ENCODE results near the gene TFCP2L1.

TFCP2L1 gene

GRCh38 chr2:121266543-121267106 is 18.4 kb downstream of the TFCP2L1 start:
- DNase-seq (ENCODE audit: low spot score) = no peak

GRCh38 chr2:121263996-121264715 is 20.8 kb downstream of the TFCP2L1 start:
- DNase-seq (ENCODE audit: low spot score) = no peak

GRCh38 chr2:121260370-121261154 is 24.4 kb downstream of the TFCP2L1 start:
- DNase-seq (ENCODE audit: low spot score) = no peak

GRCh38 chr2:121258051-121258450 is 27.0 kb downstream of the TFCP2L1 start:
- no peak for DNase-seq (ENCODE audit: low spot score)

- peak; percentile 73 for DNase-seq (ENCODE audit: low spot score)
Measured at GRCh38 chr2:121257480-121257840, 27.5 kb downstream of the TFCP2L1 start.

- DNase-seq (ENCODE audit: low spot score) = no peak
Measured at GRCh38 chr2:121256720-121257479, 28.1 kb downstream of the TFCP2L1 start.

DNA sequence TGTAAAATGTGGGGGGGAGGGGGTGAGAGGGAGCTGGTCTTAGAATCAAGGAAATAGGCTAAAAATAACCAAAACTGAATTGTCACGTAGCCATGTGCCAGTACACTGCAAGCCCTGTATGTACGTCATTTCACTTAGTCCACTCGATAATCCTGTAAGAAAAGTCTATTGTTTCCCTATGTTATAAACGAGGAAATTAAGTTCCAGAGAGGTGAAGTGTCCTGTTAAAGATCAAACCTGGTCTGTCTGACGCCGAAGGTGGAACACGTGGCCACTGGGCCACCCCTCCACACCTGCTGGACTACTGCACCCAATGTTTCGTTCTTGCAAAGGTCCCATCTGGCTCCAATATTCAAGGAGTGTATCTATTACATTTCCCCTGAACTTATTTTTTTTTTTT is 29.6 kb downstream of the TFCP2L1 start:
- no peak for DNase-seq (ENCODE audit: low spot score)

- no peak for DNase-seq (ENCODE audit: low spot score)
Measured at GRCh38 chr2:121254748-121255147, 30.3 kb downstream of the TFCP2L1 start.

GRCh38 chr2:121253674-121254240 is 31.2 kb downstream of the TFCP2L1 start:
- no peak for DNase-seq (ENCODE audit: low spot score)

DNA sequence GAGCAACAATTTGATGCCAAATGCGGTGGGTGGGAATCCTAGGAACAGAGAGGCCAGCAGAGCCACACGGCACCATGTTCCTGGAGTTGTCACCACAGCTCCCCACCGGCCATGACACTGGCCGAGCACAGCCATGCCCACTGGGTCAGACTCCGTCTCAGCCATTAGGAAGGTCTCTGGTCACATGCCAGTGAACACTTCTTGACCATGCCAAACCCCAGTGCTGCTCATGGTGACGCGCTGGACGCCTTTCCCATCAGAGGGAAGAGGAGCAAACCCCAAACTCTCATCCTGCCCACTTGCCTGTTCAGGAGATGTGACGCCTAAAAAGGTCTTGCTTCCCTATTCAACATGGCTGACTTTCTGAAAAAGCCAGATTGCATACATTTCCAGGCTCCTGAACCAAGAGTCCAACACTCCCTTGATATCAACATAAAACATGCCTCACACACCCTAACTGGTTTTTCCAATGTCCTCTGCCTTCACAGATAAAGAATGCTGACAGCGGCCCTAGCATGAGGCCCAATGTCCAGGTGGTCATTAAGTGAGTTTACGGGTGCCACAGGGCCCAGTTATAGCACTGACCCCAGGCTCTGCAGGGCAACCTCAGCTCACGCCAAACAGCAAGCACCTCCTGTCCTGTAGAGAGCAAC is 31.9 kb downstream of the TFCP2L1 start:
- DNase-seq (ENCODE audit: low spot score) = no peak

GRCh38 chr2:121251497-121251896 is 33.5 kb downstream of the TFCP2L1 start:
- no peak for DNase-seq (ENCODE audit: low spot score)

DNA sequence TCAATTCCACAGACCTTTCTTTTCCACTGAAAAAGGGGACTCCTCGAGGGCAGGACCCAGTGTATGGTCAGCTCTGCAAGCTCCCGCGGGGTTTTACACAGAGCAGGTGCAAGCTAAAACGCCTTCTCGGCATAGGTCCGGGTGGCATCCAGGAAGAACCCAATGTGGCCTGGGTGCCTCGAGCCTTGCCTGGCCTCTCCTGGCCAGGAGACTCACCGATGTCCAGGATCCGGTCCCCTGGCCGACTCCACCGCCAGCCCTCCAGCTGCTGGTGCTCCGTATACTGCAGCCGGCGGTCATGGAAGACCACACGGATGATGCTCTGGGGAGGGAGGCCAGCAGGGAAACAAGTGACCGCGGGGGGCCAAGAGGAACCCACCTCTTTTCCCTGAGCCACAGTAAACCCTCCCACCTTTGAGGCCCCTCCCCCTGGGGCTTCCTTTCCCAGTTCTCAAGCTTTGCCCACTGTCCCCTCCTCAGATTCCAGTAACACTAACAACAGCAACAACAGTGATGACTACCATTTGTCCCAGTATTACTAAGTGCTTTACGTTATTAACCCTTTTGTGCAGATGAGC is 36.1 kb downstream of the TFCP2L1 start:
- DNase-seq (ENCODE audit: low spot score) = no peak

- no peak for DNase-seq (ENCODE audit: low spot score)
Measured at GRCh38 chr2:121247971-121248370, 37.0 kb downstream of the TFCP2L1 start.

- DNase-seq (ENCODE audit: low spot score) = no peak
Measured at GRCh38 chr2:121247534-121247933, 37.5 kb downstream of the TFCP2L1 start.

DNA sequence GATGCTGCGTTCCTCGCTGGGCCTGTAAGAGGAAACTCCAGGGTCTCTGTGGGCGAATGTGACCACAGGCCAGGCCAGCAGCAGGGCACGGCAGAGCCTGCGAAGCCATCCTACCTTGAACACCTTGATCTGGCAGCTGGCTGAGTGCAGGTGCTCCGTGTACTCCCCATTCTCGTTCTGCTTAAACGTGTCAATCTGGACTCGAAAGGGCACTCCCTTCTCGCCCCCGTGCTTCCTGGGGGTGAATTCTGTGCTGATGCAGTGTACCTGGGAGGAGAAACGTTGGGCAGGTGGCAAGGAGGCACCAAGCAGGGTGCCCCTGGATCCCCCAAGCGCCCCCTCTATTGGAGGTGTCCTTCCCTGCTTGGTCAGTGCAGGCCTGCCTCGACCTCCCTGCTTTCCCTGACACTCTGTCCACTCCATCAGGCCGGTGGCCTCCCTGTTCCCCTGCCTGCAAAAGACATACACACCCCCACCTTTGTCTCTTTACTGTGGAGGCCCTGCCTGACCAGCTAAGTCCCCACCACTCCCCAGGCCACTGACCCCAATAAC is 38.2 kb downstream of the TFCP2L1 start:
- no peak for DNase-seq (ENCODE audit: low spot score)

GRCh38 chr2:121245913-121246312 is 39.1 kb downstream of the TFCP2L1 start:
- no peak for DNase-seq (ENCODE audit: low spot score)

- DNase-seq (ENCODE audit: low spot score) = no peak
Measured at GRCh38 chr2:121245120-121245820, 39.7 kb downstream of the TFCP2L1 start.

DNA sequence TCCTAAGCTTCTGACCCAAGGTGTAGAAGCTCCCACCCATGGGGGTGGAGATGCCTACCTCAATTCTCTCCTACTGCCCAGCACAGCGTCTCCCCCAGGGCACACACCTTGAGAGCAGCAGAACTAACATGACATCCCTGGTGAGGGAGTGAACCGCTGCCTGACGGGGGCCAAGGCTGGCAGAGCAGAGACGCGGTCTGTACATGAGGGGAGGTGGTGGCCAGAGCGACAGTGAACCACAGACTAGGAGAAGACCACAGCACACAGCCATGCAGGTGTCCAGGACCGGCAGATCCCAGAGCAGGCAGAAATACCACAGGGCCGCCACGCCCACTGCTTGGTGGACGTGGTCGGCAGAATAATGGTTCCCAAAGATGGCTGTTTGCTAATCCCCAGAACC is 40.4 kb downstream of the TFCP2L1 start:
- DNase-seq (ENCODE audit: low spot score) = no peak

DNA sequence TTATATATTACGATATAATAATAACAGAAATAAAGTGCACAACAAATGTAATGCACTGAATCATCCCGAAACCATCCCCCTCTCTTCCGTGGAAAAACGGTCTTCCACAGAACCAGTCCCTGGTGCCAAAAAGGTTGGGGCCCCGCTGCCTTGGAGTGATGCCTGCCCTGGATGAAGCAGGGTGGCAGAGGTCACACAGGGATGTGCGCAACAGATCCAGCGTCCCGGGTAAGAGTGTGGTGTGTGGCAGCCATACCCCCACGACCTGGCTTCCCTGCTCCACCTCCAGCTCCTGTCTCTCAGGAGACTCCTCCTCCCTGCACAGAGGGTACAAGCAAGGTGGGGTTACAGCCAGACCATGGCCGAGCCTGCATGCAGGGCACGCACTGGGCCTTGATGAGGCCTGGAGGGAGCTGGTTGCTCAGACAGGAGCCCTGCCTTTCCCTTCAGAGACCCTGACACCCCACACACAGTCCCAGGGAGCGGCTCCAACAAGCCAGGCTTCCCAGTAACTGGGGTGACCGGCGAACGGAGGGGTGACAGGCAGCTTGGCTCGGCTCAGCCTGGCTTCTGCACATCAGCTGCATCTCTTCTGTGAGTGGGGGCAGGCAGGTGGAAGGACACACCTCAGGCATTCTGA is 41.1 kb downstream of the TFCP2L1 start:
- no peak for DNase-seq (ENCODE audit: low spot score)

- DNase-seq (ENCODE audit: low spot score) = no peak
Measured at GRCh38 chr2:121242976-121243375, 42.0 kb downstream of the TFCP2L1 start.
